GM23338 (cell line): ENCODE results near the gene CH25H. TPM values are rescaled to one million over a fixed set of nuclear protein-coding genes. Genes with fewer than 3 reads are reported as not detected.

ENCODE experiments used
- ATAC-seq: fragments of 200-7000 bp; cut with Tn5 transposase; 3 replicates; pipeline ENCODE4 v1.9.1; 2020
- DNase-seq: peaks from one replicate; pipeline ENCODE4 v3.0.0-alpha.2; 2015; ENCODE audit warnings: low spot score
- H2AFZ ChIP-seq: fragments of 200-600 bp; sonication (generic); 2 replicates; pipeline ENCODE4 v1.8.0; 2016; ENCODE audit warnings: antibody characterized with exemption, mild to moderate bottlenecking, moderate library complexity
- H3F3A ChIP-seq: fragments of 200-600 bp; sonication (generic); replicated peaks from 2 replicates; pipeline ENCODE4 v1.8.0; 2017; ENCODE audit warnings: antibody characterized with exemption, mixed run types, low read depth
- H3K27ac ChIP-seq: fragments of 200-600 bp; sonication (generic); 2 replicates; pipeline ENCODE4 v1.6.1; 2016; ENCODE audit warnings: low read depth
- H3K27me3 ChIP-seq: fragments of 200-600 bp; sonication (generic); 2 replicates; pipeline ENCODE4 v1.8.0; 2016; ENCODE audit warnings: mild to moderate bottlenecking, mixed run types, moderate library complexity; ENCODE audit not compliant: insufficient read depth
- H3K36me3 ChIP-seq: fragments of 200-600 bp; sonication (generic); 2 replicates; pipeline ENCODE4 v1.8.0; 2016; ENCODE audit warnings: mild to moderate bottlenecking; ENCODE audit not compliant: insufficient read depth
- H3K4me1 ChIP-seq: fragments of 200-600 bp; sonication (generic); 2 replicates; pipeline ENCODE4 v1.8.0; 2016; ENCODE audit warnings: mild to moderate bottlenecking, moderate library complexity; ENCODE audit not compliant: insufficient read depth
- H3K4me2 ChIP-seq: fragments of 200-600 bp; sonication (generic); 2 replicates; pipeline ENCODE4 v1.7.1; 2017; ENCODE audit warnings: mixed run types
- H3K4me3 ChIP-seq: fragments of 200-600 bp; sonication (generic); 2 replicates; pipeline ENCODE4 v1.6.1; 2016; ENCODE audit warnings: mixed run types
- H3K79me2 ChIP-seq: fragments of 200-600 bp; sonication (generic); replicated peaks from 2 replicates; pipeline ENCODE4 v1.8.0; 2017; ENCODE audit warnings: mild to moderate bottlenecking; ENCODE audit not compliant: insufficient read depth
- H3K9me2 ChIP-seq: fragments of 200-600 bp; sonication (generic); 2 replicates; pipeline ENCODE4 v1.8.0; 2017; ENCODE audit not compliant: insufficient read depth
- H4K20me1 ChIP-seq: fragments of 200-600 bp; sonication (generic); replicated peaks from 2 replicates; pipeline ENCODE4 v1.8.0; 2017; ENCODE audit warnings: mild to moderate bottlenecking; ENCODE audit not compliant: insufficient read depth
- H3K27ac Mint-ChIP-seq: 2 replicates; pipeline ENCODE4 v1.8.0; 2020; ENCODE audit warnings: inconsistent platforms, mild to moderate bottlenecking, moderate library complexity, mixed read lengths
- H3K27me3 Mint-ChIP-seq: 3 replicates; pipeline ENCODE4 v1.8.0; 2022; ENCODE audit warnings: low read depth, mild to moderate bottlenecking, moderate library complexity, mixed read lengths, inconsistent platforms; ENCODE audit not compliant: insufficient read depth, poor library complexity
- H3K36me3 Mint-ChIP-seq: 3 replicates; pipeline ENCODE4 v1.8.0; 2021; ENCODE audit warnings: low read depth, mild to moderate bottlenecking, inconsistent platforms, moderate library complexity, mixed read lengths
- H3K4me1 Mint-ChIP-seq: 3 replicates; pipeline ENCODE4 v1.8.0; 2020; ENCODE audit warnings: mild to moderate bottlenecking, inconsistent platforms, mixed read lengths
- H3K4me3 Mint-ChIP-seq: 3 replicates; pipeline ENCODE4 v1.8.0; 2021; ENCODE audit warnings: moderate library complexity, mild to moderate bottlenecking, inconsistent platforms, mixed read lengths
- H3K9me3 Mint-ChIP-seq: 3 replicates; pipeline ENCODE4 v1.8.0; 2020; ENCODE audit warnings: moderate library complexity, mild to moderate bottlenecking, inconsistent platforms, mixed read lengths
- CREB1 ChIP-seq: fragments of 250-450 bp; sonication (Bioruptor Pico); IDR thresholded peaks from 2 replicates; pipeline ENCODE4 v1.5.0; 2020; ENCODE audit warnings: low read depth, mild to moderate bottlenecking, moderate library complexity
- EZH2phosphoT487 ChIP-seq: fragments of 200-600 bp; sonication (generic); IDR thresholded peaks from one replicate; pipeline ENCODE4 v1.8.1; 2018; ENCODE audit warnings: antibody characterized with exemption; ENCODE audit not compliant: unreplicated experiment
- JUNB ChIP-seq: IDR thresholded peaks from one replicate; pipeline ENCODE4 v1.6.1; 2016; ENCODE audit warnings: antibody characterized with exemption; ENCODE audit not compliant: unreplicated experiment
- POLR2AphosphoS5 ChIP-seq: IDR thresholded peaks from 2 replicates; pipeline ENCODE4 v1.6.1; 2016; ENCODE audit warnings: antibody characterized with exemption, low read depth
- STAT1 ChIP-seq: IDR thresholded peaks from one replicate; pipeline ENCODE4 v1.6.1; 2016; ENCODE audit warnings: antibody characterized with exemption; ENCODE audit not compliant: unreplicated experiment
- ZNF114 ChIP-seq: fragments of 250-450 bp; sonication (Bioruptor Pico); IDR thresholded peaks from 2 replicates; pipeline ENCODE4 v1.5.0; 2020; ENCODE audit warnings: mild to moderate bottlenecking, moderate library complexity
- ZNF331 ChIP-seq: fragments of 250-450 bp; sonication (Bioruptor Pico); IDR thresholded peaks from 2 replicates; pipeline ENCODE4 v1.5.0; 2020; ENCODE audit warnings: low read depth, mild to moderate bottlenecking, moderate library complexity
- polyA plus RNA-seq: library from polyadenylated mRNA; unstranded; fragments of >200 nt; fragmentation: Nextera tagmentation; extraction: Ambion mirVana; gene quantifications from 2 replicates; pipeline ENCODE4 v1.2.1, GENCODE V29; 2016
- total RNA-seq: library from RNA; depleted of rRNA; stranded (reverse); fragments of >200 nt; shearing (Covaris generic); gene quantifications from 2 replicates; pipeline ENCODE4 v1.2.3, GENCODE V29; 2014
- TF ChIP-seq, protein P1 (sequence below): fragments of 250-450 bp; sonication (Bioruptor Pico); IDR thresholded peaks from 2 replicates; pipeline ENCODE4 v1.5.0; 2020; ENCODE audit warnings: mild to moderate bottlenecking, moderate library complexity
- TF ChIP-seq, protein P2 (sequence below): IDR thresholded peaks from one replicate; pipeline ENCODE4 v1.6.1; 2018; ENCODE audit warnings: antibody characterized with exemption; ENCODE audit not compliant: unreplicated experiment
- TF ChIP-seq, protein P3 (sequence below): IDR thresholded peaks from 2 replicates; pipeline ENCODE4 v1.6.1; 2016; ENCODE audit warnings: antibody characterized with exemption

The CH25H gene
- total and polyA plus RNA-seq, 2 experiments from 2014 or later = 1.3 to 1.7 TPM

DNA sequence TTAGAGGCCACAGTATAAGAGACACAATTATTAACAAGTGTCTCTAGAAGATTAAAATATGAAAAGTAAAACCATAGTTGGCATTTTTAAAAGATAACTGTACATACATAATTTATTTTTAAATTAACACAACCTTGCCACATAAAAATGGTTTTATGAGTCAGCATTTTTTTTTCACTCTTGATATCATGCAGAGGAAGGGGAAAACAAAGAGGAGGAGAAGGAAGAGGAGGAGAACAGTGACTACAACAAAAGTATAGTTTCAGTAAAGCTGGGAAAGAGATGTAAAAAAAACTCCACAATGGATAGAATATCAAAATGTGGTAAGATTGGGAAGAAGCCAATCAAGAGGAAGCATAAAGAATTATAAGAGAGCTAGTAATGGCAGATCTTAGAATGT, 34.0 kb downstream of the CH25H start (continued):
- TF ChIP-seq, protein P1, sequence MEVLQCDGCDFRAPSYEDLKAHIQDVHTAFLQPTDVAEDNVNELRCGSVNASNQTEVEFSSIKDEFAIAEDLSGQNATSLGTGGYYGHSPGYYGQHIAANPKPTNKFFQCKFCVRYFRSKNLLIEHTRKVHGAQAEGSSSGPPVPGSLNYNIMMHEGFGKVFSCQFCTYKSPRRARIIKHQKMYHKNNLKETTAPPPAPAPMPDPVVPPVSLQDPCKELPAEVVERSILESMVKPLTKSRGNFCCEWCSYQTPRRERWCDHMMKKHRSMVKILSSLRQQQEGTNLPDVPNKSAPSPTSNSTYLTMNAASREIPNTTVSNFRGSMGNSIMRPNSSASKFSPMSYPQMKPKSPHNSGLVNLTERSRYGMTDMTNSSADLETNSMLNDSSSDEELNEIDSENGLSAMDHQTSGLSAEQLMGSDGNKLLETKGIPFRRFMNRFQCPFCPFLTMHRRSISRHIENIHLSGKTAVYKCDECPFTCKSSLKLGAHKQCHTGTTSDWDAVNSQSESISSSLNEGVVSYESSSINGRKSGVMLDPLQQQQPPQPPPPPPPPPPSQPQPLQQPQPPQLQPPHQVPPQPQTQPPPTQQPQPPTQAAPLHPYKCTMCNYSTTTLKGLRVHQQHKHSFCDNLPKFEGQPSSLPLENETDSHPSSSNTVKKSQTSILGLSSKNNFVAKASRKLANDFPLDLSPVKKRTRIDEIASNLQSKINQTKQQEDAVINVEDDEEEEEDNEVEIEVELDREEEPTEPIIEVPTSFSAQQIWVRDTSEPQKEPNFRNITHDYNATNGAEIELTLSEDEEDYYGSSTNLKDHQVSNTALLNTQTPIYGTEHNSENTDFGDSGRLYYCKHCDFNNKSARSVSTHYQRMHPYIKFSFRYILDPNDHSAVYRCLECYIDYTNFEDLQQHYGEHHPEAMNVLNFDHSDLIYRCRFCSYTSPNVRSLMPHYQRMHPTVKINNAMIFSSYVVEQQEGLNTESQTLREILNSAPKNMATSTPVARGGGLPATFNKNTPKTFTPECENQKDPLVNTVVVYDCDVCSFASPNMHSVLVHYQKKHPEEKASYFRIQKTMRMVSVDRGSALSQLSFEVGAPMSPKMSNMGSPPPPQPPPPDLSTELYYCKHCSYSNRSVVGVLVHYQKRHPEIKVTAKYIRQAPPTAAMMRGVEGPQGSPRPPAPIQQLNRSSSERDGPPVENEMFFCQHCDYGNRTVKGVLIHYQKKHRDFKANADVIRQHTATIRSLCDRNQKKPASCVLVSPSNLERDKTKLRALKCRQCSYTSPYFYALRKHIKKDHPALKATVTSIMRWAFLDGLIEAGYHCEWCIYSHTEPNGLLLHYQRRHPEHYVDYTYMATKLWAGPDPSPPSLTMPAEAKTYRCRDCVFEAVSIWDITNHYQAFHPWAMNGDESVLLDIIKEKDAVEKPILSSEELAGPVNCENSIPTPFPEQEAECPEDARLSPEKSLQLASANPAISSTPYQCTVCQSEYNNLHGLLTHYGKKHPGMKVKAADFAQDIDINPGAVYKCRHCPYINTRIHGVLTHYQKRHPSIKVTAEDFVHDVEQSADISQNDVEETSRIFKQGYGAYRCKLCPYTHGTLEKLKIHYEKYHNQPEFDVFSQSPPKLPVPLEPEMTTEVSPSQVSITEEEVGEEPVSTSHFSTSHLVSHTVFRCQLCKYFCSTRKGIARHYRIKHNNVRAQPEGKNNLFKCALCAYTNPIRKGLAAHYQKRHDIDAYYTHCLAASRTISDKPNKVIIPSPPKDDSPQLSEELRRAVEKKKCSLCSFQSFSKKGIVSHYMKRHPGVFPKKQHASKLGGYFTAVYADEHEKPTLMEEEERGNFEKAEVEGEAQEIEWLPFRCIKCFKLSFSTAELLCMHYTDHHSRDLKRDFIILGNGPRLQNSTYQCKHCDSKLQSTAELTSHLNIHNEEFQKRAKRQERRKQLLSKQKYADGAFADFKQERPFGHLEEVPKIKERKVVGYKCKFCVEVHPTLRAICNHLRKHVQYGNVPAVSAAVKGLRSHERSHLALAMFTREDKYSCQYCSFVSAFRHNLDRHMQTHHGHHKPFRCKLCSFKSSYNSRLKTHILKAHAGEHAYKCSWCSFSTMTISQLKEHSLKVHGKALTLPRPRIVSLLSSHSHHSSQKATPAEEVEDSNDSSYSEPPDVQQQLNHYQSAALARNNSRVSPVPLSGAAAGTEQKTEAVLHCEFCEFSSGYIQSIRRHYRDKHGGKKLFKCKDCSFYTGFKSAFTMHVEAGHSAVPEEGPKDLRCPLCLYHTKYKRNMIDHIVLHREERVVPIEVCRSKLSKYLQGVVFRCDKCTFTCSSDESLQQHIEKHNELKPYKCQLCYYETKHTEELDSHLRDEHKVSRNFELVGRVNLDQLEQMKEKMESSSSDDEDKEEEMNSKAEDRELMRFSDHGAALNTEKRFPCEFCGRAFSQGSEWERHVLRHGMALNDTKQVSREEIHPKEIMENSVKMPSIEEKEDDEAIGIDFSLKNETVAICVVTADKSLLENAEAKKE (CRISPR knock-in tag) = no peak
- TF ChIP-seq, protein P2, sequence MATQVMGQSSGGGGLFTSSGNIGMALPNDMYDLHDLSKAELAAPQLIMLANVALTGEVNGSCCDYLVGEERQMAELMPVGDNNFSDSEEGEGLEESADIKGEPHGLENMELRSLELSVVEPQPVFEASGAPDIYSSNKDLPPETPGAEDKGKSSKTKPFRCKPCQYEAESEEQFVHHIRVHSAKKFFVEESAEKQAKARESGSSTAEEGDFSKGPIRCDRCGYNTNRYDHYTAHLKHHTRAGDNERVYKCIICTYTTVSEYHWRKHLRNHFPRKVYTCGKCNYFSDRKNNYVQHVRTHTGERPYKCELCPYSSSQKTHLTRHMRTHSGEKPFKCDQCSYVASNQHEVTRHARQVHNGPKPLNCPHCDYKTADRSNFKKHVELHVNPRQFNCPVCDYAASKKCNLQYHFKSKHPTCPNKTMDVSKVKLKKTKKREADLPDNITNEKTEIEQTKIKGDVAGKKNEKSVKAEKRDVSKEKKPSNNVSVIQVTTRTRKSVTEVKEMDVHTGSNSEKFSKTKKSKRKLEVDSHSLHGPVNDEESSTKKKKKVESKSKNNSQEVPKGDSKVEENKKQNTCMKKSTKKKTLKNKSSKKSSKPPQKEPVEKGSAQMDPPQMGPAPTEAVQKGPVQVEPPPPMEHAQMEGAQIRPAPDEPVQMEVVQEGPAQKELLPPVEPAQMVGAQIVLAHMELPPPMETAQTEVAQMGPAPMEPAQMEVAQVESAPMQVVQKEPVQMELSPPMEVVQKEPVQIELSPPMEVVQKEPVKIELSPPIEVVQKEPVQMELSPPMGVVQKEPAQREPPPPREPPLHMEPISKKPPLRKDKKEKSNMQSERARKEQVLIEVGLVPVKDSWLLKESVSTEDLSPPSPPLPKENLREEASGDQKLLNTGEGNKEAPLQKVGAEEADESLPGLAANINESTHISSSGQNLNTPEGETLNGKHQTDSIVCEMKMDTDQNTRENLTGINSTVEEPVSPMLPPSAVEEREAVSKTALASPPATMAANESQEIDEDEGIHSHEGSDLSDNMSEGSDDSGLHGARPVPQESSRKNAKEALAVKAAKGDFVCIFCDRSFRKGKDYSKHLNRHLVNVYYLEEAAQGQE = no peak

DNA sequence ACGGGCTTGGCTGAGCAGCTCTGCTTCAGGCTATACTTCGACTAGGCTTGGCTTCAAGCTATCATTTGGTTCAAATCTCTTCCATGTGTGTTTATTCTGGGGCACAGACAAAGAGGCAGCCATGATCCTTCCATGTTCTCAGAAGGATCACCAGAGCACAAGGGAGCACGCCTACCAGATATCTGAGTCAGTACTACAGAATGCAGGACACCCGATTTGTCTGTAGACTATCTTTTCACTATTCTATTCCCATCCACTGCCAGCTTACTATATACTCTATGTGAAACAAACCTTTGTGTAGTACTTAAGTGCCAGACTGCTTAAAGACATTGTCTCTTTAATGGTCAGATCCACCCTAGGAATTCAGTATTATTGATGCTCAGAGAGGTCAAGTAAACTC, 35.1 kb downstream of the CH25H start:
- Histone ChIP-seq H3K27ac (no peak overlapping the region), H2AFZ (peak overlapping the region; percentile 35)
- no peaks in the 10 kb centered on the region for H3K9me3 Mint-ChIP-seq
- TF ChIP-seq STAT1 = no peak
- TF ChIP-seq ZNF114 (CRISPR knock-in tag) = no peak
- TF ChIP-seq CREB1 (CRISPR knock-in tag) = no peak
- TF ChIP-seq ZNF331 = no peak
- TF ChIP-seq, protein P3, sequence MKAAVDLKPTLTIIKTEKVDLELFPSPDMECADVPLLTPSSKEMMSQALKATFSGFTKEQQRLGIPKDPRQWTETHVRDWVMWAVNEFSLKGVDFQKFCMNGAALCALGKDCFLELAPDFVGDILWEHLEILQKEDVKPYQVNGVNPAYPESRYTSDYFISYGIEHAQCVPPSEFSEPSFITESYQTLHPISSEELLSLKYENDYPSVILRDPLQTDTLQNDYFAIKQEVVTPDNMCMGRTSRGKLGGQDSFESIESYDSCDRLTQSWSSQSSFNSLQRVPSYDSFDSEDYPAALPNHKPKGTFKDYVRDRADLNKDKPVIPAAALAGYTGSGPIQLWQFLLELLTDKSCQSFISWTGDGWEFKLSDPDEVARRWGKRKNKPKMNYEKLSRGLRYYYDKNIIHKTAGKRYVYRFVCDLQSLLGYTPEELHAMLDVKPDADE = no peak
- TF ChIP-seq EZH2phosphoT487 = no peak
- TF ChIP-seq, protein P2 = no peak
- TF ChIP-seq POLR2AphosphoS5 = no peak
- no peak for TF ChIP-seq JUNB

More for the DNA sequence above, 35.1 kb downstream of the CH25H start:
- no peak overlapping the region for H3K4me3 ChIP-seq
- H3F3A ChIP-seq = no peaks in the 10 kb centered on the region
- Mint-ChIP-seq H3K36me3 (no peaks in the 10 kb centered on the region), H3K27me3 (no peaks in the 10 kb centered on the region), H3K4me3 (no peak overlapping the region), H3K27ac (peak overlapping the region; percentile 54; the same call in 1 of the 2 replicates), H3K4me1 (peaks cover 23% of the 10 kb centered on the region)
- ATAC-seq = no peak
- H3K4me1 ChIP-seq = peaks cover 7% of the 10 kb centered on the region; the same call in 1 of the 2 replicates
- no peaks in the 10 kb centered on the region for H3K36me3 ChIP-seq
- no peak for DNase-seq
- 0 out of 2 replicates have a peak overlapping the region, but pooled peaks have one; percentile 0 for H3K4me2 ChIP-seq
- no peaks in the 10 kb centered on the region for H3K79me2 ChIP-seq
- no peaks in the 10 kb centered on the region for H3K9me2 ChIP-seq
- no peaks in the 10 kb centered on the region for H3K27me3 ChIP-seq
- no peaks in the 10 kb centered on the region for H4K20me1 ChIP-seq
